Astrocyte (in vitro differentiated cells and primary cell): ENCODE results near the gene TAF4.

Experiments used
- EZH2 ChIP-seq: IDR thresholded peaks from 2 replicates; pipeline ENCODE4 v1.6.1; 2012; ENCODE audit warnings: mild to moderate bottlenecking, low read length, inconsistent platforms; ENCODE audit not compliant: insufficient read depth
- TF ChIP-seq, protein P1 (sequence below): IDR thresholded peaks from 2 replicates; pipeline ENCODE4 v1.5.1; 2011; ENCODE audit warnings: low read depth, mild to moderate bottlenecking, inconsistent platforms, low read length, moderate library complexity; ENCODE audit not compliant: insufficient read depth

GRCh38 chr20:61960836-61961235, 104.8 kb downstream of the TAF4 start:
- TF ChIP-seq, protein P1, sequence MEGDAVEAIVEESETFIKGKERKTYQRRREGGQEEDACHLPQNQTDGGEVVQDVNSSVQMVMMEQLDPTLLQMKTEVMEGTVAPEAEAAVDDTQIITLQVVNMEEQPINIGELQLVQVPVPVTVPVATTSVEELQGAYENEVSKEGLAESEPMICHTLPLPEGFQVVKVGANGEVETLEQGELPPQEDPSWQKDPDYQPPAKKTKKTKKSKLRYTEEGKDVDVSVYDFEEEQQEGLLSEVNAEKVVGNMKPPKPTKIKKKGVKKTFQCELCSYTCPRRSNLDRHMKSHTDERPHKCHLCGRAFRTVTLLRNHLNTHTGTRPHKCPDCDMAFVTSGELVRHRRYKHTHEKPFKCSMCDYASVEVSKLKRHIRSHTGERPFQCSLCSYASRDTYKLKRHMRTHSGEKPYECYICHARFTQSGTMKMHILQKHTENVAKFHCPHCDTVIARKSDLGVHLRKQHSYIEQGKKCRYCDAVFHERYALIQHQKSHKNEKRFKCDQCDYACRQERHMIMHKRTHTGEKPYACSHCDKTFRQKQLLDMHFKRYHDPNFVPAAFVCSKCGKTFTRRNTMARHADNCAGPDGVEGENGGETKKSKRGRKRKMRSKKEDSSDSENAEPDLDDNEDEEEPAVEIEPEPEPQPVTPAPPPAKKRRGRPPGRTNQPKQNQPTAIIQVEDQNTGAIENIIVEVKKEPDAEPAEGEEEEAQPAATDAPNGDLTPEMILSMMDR, result no peak
- TF ChIP-seq EZH2, result no peak
